Neural cell (in vitro differentiated cells): Measurements from ENCODE around the gene NDUFS7.

ENCODE experiments used
- EP300 ChIP-seq: fragments of 450-650 bp; conservative IDR thresholded peaks from 2 replicates; pipeline ENCODE4 v1.6.1; 2014; ENCODE audit warnings: antibody characterized with exemption, mild to moderate bottlenecking, moderate library complexity; ENCODE audit not compliant: poor library complexity, severe bottlenecking
- EZH2 ChIP-seq: fragments of 200-600, 300-800 bp; shearing (Covaris generic), sonication (generic); IDR thresholded peaks from 2 replicates; pipeline ENCODE4 v1.6.1; 2014; ENCODE audit warnings: antibody characterized with exemption, low read length, borderline replicate concordance, mild to moderate bottlenecking; ENCODE audit not compliant: insufficient read depth, poor library complexity, severe bottlenecking
- MXI1 ChIP-seq: fragments of 450-650 bp; conservative IDR thresholded peaks from 2 replicates; pipeline ENCODE4 v1.6.1; 2014; ENCODE audit warnings: antibody characterized with exemption, mild to moderate bottlenecking; ENCODE audit not compliant: poor library complexity, severe bottlenecking
- POLR2AphosphoS5 ChIP-seq: IDR thresholded peaks from 2 replicates; pipeline ENCODE4 v1.6.1; 2012
- RAD21 ChIP-seq: fragments of 450-650 bp; conservative IDR thresholded peaks from 2 replicates; pipeline ENCODE4 v1.6.1; 2014; ENCODE audit warnings: antibody characterized with exemption, mild to moderate bottlenecking, moderate library complexity
- TAF1 ChIP-seq: IDR thresholded peaks from 2 replicates; pipeline ENCODE4 v1.6.1; 2012; ENCODE audit warnings: low read depth
- TF ChIP-seq, protein P1 (sequence below): fragments of 450-650 bp; IDR thresholded peaks from 2 replicates; pipeline ENCODE4 v1.5.1; 2014; ENCODE audit warnings: antibody characterized with exemption, mild to moderate bottlenecking, moderate library complexity; ENCODE audit not compliant: poor library complexity, severe bottlenecking

- TF ChIP-seq, protein P1, sequence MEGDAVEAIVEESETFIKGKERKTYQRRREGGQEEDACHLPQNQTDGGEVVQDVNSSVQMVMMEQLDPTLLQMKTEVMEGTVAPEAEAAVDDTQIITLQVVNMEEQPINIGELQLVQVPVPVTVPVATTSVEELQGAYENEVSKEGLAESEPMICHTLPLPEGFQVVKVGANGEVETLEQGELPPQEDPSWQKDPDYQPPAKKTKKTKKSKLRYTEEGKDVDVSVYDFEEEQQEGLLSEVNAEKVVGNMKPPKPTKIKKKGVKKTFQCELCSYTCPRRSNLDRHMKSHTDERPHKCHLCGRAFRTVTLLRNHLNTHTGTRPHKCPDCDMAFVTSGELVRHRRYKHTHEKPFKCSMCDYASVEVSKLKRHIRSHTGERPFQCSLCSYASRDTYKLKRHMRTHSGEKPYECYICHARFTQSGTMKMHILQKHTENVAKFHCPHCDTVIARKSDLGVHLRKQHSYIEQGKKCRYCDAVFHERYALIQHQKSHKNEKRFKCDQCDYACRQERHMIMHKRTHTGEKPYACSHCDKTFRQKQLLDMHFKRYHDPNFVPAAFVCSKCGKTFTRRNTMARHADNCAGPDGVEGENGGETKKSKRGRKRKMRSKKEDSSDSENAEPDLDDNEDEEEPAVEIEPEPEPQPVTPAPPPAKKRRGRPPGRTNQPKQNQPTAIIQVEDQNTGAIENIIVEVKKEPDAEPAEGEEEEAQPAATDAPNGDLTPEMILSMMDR: no peak
- TF ChIP-seq TAF1: no peak
- TF ChIP-seq POLR2AphosphoS5: no peak
- no peak for TF ChIP-seq EP300
- TF ChIP-seq RAD21: no peak
- no peak for TF ChIP-seq MXI1
- no peak for TF ChIP-seq EZH2
Measured at GRCh38 chr19:1356508-1356865, 27.2 kb upstream of the NDUFS7 start.
